ENCODE results near the gene ARF6.

ARF6 gene

GRCh38 chr14:49942090-49942489 lies 49.2 kb downstream of the ARF6 start:
- DNase-seq (ENCODE audit: low spot score): no peak

- no peak for DNase-seq (ENCODE audit: low spot score)
These were observed 51.6 kb downstream of the ARF6 start for GRCh38 chr14:49944501-49944900.

- no peak for DNase-seq (ENCODE audit: low spot score)
These were observed 52.8 kb downstream of the ARF6 start for GRCh38 chr14:49945448-49946319.
